A549 (cell line): Measurements from ENCODE around the gene FIGN. TPM values are rescaled to one million over a fixed set of nuclear protein-coding genes. Genes with fewer than 3 reads are reported as not detected.
A peak's percentile ranks its signal among the peaks of the same experiment; 100 is the strongest.

Experiments
- ATAC-seq, 2 experiments: fragments of 200-7000 bp in 1 of 2; fragments of >200 bp in 1 of 2; cut with Nextera tagmentation in 1 of 2; cut with Tn5 transposase in 1 of 2; 3 replicates each; pipeline versions ENCODE4 v1.8.0 to v1.9.1; 2018 to 2020; ENCODE audit warnings: mild to moderate bottlenecking in 1 of 2, moderate library complexity in 1 of 2
- CTCF ChIA-PET: fragments of 300-600 bp; sonication (Branson Sonifier 250); formaldehyde crosslinking; extraction: SDS; loops from one replicate; lab custom pipeline; 2021; ENCODE audit warnings: antibody characterized with exemption, inconsistent platforms; lab: Yijun Ruan, JAX
- POLR2A ChIA-PET: fragments of 350-600 bp; formaldehyde crosslinking; extraction: SDS; loops from one replicate; lab custom pipeline; 2021; ENCODE audit warnings: antibody characterized with exemption, inconsistent platforms; lab: Yijun Ruan, JAX
- DNase-seq, 2 experiments: peaks; one replicate each; pipeline versions ENCODE4 v3.0.0 to v3.0.0-alpha.2; 2011 to 2016; ENCODE audit warnings: low read depth in 1 of 2, low spot score in 1 of 2
- FAIRE-seq: peaks from 2 replicates; lab custom pipeline; 2011; peaks lifted over from hg19 to GRCh38; lab: Jason Lieb, UNC
- H3K27ac ChIP-seq, 2 experiments: fragments of >200 bp; sonication (Bioruptor Twin); formaldehyde crosslinking; 3 replicates each; pipeline ENCODE4 v1.5.1; 2016 to 2017
- H3K4me1 ChIP-seq: fragments of >200 bp; sonication (Bioruptor Twin); formaldehyde crosslinking; 3 replicates; pipeline ENCODE4 v1.6.1; 2016
- H3K4me2 ChIP-seq: fragments of >200 bp; sonication (Bioruptor Twin); formaldehyde crosslinking; 3 replicates; pipeline ENCODE4 v1.6.1; 2016
- H3K4me3 ChIP-seq: fragments of >200 bp; sonication (Bioruptor Twin); formaldehyde crosslinking; 3 replicates; pipeline ENCODE4 v1.5.1; 2016
- H3K9me3 ChIP-seq: fragments of >200 bp; sonication (Bioruptor Twin); formaldehyde crosslinking; 3 replicates; pipeline ENCODE4 v1.6.1; 2016
- CBX2 ChIP-seq: fragments of 200-600 bp; sonication (generic); IDR thresholded peaks from 2 replicates; pipeline ENCODE4 v1.6.1; 2016; ENCODE audit warnings: low read depth, mild to moderate bottlenecking, borderline replicate concordance
- CEBPB ChIP-seq, 2 experiments: fragments of >200 bp in 1 of 2; sonication (Bioruptor Twin) in 1 of 2; formaldehyde crosslinking in 1 of 2; IDR thresholded peaks; 2 replicates each; pipeline ENCODE4 v1.6.1; 2012 to 2016
- EHMT2 ChIP-seq: fragments of 200-600 bp; sonication (generic); IDR thresholded peaks from 2 replicates; pipeline ENCODE4 v1.6.1; 2016; ENCODE audit warnings: antibody characterized with exemption, low read depth, mild to moderate bottlenecking, moderate library complexity
- FOSL2 ChIP-seq, 2 experiments: fragments of 450-650 bp in 1 of 2; fragments of >200 bp in 1 of 2; sonication (Bioruptor Twin) in 1 of 2; formaldehyde crosslinking; IDR thresholded peaks; 2 replicates each; pipeline versions ENCODE4 v1.5.0 to v1.6.1; 2016 to 2020; ENCODE audit warnings: mild to moderate bottlenecking in 1 of 2, moderate library complexity in 1 of 2
- FOXS1 ChIP-seq: fragments of 250-450 bp; sonication (Bioruptor Pico); IDR thresholded peaks from 2 replicates; pipeline ENCODE4 v1.5.0; 2020; ENCODE audit warnings: mild to moderate bottlenecking, moderate library complexity
- HOXB5 ChIP-seq: fragments of 250-450 bp; sonication (Bioruptor Pico); IDR thresholded peaks from 2 replicates; pipeline ENCODE4 v1.5.0; 2020; ENCODE audit warnings: mild to moderate bottlenecking, moderate library complexity
- JUNB ChIP-seq: fragments of >200 bp; sonication (Bioruptor Twin); formaldehyde crosslinking; IDR thresholded peaks from 2 replicates; pipeline ENCODE4 v1.6.1; 2016
- MAFK ChIP-seq: fragments of 450-650 bp; IDR thresholded peaks from 2 replicates; pipeline ENCODE4 v1.6.1; 2014; ENCODE audit not compliant: partially characterized antibody
- POLR2A ChIP-seq: IDR thresholded peaks from 2 replicates; pipeline ENCODE4 v1.6.1; 2012; ENCODE audit warnings: mild to moderate bottlenecking, low read length
- RAD21 ChIP-seq, 2 experiments: fragments of >200 bp in 1 of 2; sonication (Bioruptor Twin) in 1 of 2; formaldehyde crosslinking in 1 of 2; IDR thresholded peaks in 1 of 2; conservative IDR thresholded peaks in 1 of 2; 2 replicates in 1 of 2; 3 replicates in 1 of 2; pipeline ENCODE4 v1.6.1; 2012 to 2018; ENCODE audit warnings: inconsistent platforms in 1 of 2
- RARB ChIP-seq: fragments of 250-450 bp; sonication (Bioruptor Pico); IDR thresholded peaks from 2 replicates; pipeline ENCODE4 v1.8.0; 2021; ENCODE audit warnings: mild to moderate bottlenecking, moderate library complexity
- REST ChIP-seq: fragments of 200-600 bp; sonication (generic); IDR thresholded peaks from 2 replicates; pipeline ENCODE4 v1.6.1; 2016; ENCODE audit warnings: antibody characterized with exemption, mild to moderate bottlenecking, moderate library complexity
- SMC3 ChIP-seq: fragments of >200 bp; sonication (Bioruptor Twin); formaldehyde crosslinking; IDR thresholded peaks from 3 replicates; pipeline ENCODE4 v1.6.1; 2018; ENCODE audit warnings: inconsistent platforms
- ZNF302 ChIP-seq: fragments of 250-450 bp; sonication (Bioruptor Pico); IDR thresholded peaks from 2 replicates; pipeline ENCODE4 v1.9.0; 2021; ENCODE audit warnings: inconsistent platforms, mild to moderate bottlenecking, moderate library complexity
- WGBS: methylation state at CpG from one replicate; pipeline ENCODE4 v1.1.6; 2017; ENCODE audit errors: missing lambda C conversion rate; 5-methylcytosine and 5-hydroxymethylcytosine counted together
- polyA plus RNA-seq, 4 experiments: library from polyadenylated mRNA; depleted of rRNA in 3 of 4; stranded (reverse); fragments of >200 nt; fragmentation: RNase III in 1 of 4; extraction: RNeasy Plus Mini Kit Qiagen cat#74134 plus additional on column Dnase treatment in 1 of 4; gene quantifications; 2 replicates in 3 of 4; 3 replicates in 1 of 4; pipeline ENCODE4 v1.2.3, GENCODE V29; 2011 to 2017
- TF ChIP-seq, protein P1 (sequence below): fragments of >200 bp; sonication (Bioruptor Twin); formaldehyde crosslinking; IDR thresholded peaks from 3 replicates; pipeline ENCODE4 v1.5.1; 2016
- TF ChIP-seq, protein P2 (sequence below): fragments of >200 bp; sonication (Bioruptor Twin); formaldehyde crosslinking; IDR thresholded peaks from 3 replicates; pipeline ENCODE4 v1.6.1; 2016
- TF ChIP-seq, protein P3 (sequence below): IDR thresholded peaks from 2 replicates; pipeline ENCODE4 v1.6.1; 2012; ENCODE audit warnings: low read depth, borderline replicate concordance

Gene FIGN
- polyA plus RNA-seq, 2 of the 4 experiments (the other 2 are of a cell fraction), result 1.9 to 3.8 TPM

- FAIRE-seq, result no peak
- no peak for ATAC-seq
- ChIA-PET POLR2A (no interaction called here), CTCF (no interaction called here)
- Histone ChIP-seq H3K4me2 (no peak overlapping the region), H3K4me1 (no peaks in the 10 kb centered on the region), H3K4me3 (no peak overlapping the region), H3K27ac (no peak overlapping the region), H3K9me3 (no peaks in the 10 kb centered on the region)
- no peak for DNase-seq
- TF ChIP-seq FOSL2 (IDR thresholded peaks at IDR 0.05), result no peak
- no peak for TF ChIP-seq FOSL2 (CRISPR knock-in tag; IDR thresholded peaks at IDR 0.05)
- TF ChIP-seq CEBPB (IDR thresholded peaks at IDR 0.05), result peak in 1 of 2 experiments; percentile 31; a peak in 1 of 4 replicates
- WGBS, result 90% methylated on average over 1 of the region's 1 CpG
Observed at GRCh38 chr2:163580757-163581156, 155.1 kb downstream of the FIGN start.

- Histone ChIP-seq H3K4me1 (peaks cover 16% of the 10 kb centered on the region), H3K9me3 (no peaks in the 10 kb centered on the region), H3K4me3 (no peak overlapping the region), H3K27ac (no peak overlapping the region), H3K4me2 (no peak overlapping the region)
- CTCF ChIA-PET, result no interaction called here
- TF ChIP-seq MAFK, result peak; percentile 35
- TF ChIP-seq, protein P1, sequence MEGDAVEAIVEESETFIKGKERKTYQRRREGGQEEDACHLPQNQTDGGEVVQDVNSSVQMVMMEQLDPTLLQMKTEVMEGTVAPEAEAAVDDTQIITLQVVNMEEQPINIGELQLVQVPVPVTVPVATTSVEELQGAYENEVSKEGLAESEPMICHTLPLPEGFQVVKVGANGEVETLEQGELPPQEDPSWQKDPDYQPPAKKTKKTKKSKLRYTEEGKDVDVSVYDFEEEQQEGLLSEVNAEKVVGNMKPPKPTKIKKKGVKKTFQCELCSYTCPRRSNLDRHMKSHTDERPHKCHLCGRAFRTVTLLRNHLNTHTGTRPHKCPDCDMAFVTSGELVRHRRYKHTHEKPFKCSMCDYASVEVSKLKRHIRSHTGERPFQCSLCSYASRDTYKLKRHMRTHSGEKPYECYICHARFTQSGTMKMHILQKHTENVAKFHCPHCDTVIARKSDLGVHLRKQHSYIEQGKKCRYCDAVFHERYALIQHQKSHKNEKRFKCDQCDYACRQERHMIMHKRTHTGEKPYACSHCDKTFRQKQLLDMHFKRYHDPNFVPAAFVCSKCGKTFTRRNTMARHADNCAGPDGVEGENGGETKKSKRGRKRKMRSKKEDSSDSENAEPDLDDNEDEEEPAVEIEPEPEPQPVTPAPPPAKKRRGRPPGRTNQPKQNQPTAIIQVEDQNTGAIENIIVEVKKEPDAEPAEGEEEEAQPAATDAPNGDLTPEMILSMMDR, result no peak
- ATAC-seq (no peak), DNase-seq (no peak), FAIRE-seq (no peak)
- WGBS, result 88% methylated on average over 2 of the region's 2 CpGs
- POLR2A ChIA-PET, result no interaction called here
Observed at GRCh38 chr2:163574309-163574708, 161.5 kb downstream of the FIGN start.

- ATAC-seq (no peak), FAIRE-seq (no peak), DNase-seq (no peak)
- Histone ChIP-seq H3K4me1 (peaks cover 16% of the 10 kb centered on the region), H3K9me3 (no peaks in the 10 kb centered on the region), H3K4me3 (no peak overlapping the region), H3K4me2 (no peak overlapping the region), H3K27ac (no peak overlapping the region)
- 89% methylated on average over 1 of the region's 1 CpG for WGBS
- ChIA-PET CTCF (no interaction called here), POLR2A (no interaction called here)
- no peak for TF ChIP-seq RARB (CRISPR knock-in tag)
- no peak for TF ChIP-seq EHMT2
- TF ChIP-seq JUNB, result no peak
- TF ChIP-seq CBX2, result no peak
- TF ChIP-seq FOXS1 (CRISPR knock-in tag), result no peak
- no peak for TF ChIP-seq POLR2A
- no peak for TF ChIP-seq SMC3
- TF ChIP-seq HOXB5, result no peak
- TF ChIP-seq FOSL2 (IDR thresholded peaks at IDR 0.05), result no peak
- no peak for TF ChIP-seq FOSL2 (CRISPR knock-in tag; IDR thresholded peaks at IDR 0.05)
- TF ChIP-seq REST, result no peak
- TF ChIP-seq RAD21 (conservative IDR thresholded peaks at IDR 0.05 in 1 of 2, IDR thresholded peaks at IDR 0.05 in 1 of 2), result no peak
- TF ChIP-seq, protein P2, sequence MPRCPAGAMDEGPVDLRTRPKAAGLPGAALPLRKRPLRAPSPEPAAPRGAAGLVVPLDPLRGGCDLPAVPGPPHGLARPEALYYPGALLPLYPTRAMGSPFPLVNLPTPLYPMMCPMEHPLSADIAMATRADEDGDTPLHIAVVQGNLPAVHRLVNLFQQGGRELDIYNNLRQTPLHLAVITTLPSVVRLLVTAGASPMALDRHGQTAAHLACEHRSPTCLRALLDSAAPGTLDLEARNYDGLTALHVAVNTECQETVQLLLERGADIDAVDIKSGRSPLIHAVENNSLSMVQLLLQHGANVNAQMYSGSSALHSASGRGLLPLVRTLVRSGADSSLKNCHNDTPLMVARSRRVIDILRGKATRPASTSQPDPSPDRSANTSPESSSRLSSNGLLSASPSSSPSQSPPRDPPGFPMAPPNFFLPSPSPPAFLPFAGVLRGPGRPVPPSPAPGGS, result no peak
- TF ChIP-seq, protein P3, sequence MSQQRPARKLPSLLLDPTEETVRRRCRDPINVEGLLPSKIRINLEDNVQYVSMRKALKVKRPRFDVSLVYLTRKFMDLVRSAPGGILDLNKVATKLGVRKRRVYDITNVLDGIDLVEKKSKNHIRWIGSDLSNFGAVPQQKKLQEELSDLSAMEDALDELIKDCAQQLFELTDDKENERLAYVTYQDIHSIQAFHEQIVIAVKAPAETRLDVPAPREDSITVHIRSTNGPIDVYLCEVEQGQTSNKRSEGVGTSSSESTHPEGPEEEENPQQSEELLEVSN, result no peak
- no peak for TF ChIP-seq ZNF302 (CRISPR knock-in tag)
Observed at GRCh38 chr2:163573652-163574051, 162.2 kb downstream of the FIGN start.
